ENCODE results near the gene GPR55. TPM values are rescaled to one million over a fixed set of nuclear protein-coding genes. Genes with fewer than 3 reads are reported as not detected.
A peak's percentile ranks its signal among the peaks of the same experiment; 100 is the strongest.

The GPR55 gene
- total RNA-seq, 1 donor from 2014 or later, result not detected

DNA sequence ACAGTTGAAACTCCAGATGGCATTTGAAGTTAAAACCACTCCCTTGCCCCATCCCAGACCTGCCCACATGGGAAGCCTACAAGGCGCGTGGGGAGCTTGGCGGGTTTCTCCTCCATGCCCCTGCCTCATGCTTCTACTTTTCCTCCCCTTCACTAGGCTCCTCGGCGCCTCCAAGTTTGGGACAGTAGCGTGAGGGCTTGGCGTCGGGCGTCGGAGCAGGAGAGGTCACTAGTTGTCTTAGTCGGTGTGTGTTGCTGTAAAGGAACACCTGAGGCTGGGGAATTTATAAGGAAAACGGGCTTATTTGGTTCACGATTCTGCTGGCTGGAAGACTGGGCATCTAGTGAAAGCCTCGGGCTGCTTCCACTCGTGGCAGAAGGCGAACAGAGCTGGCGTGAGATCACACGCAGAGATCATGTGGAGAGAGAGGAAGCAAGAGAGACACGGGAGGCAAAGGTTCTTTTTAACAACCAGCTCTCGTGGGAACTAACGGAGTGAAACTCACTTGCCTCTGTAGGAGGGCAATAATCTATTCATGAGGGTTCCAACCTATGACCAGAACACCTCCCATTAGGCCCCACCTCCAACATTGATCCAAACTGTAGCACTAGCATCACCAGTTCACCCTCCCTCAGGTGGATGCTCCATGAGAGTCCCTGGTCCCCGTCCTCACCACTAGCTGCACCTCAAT lies 35.0 kb downstream of the GPR55 start:
- FAIRE-seq, result no peak
- DNase-seq (ENCODE audit: low spot score in 2 of 2), result no peak

DNA sequence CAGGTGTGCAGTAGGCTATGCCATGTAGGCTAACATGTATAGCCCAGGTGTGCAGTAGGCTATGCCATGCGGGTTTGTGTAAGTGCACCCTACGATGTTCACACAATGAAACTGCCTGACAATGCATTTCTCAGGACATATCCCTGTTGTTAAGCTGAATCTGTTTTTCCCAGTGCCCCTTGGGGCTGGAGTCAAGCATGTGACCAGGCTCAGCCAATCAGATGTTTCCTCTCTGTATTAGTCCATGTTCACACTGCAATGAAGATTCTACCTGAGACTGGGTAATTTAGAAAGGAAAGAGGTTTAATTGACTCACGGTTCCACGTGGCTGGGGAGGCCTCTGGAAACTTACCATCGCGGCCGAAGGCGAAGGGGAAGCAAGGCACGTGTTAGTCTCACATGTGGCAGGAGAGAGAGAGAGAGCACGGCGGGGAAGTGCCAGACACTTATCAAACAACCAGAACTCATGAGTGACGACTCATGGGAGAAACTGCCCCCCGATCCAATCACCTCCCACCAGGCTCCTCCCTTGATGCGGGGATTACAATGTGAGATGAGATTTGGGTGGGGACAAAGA lies 36.1 kb downstream of the GPR55 start:
- FAIRE-seq (no peak), DNase-seq (ENCODE audit: low spot score in 2 of 2) (no peak)

DNA sequence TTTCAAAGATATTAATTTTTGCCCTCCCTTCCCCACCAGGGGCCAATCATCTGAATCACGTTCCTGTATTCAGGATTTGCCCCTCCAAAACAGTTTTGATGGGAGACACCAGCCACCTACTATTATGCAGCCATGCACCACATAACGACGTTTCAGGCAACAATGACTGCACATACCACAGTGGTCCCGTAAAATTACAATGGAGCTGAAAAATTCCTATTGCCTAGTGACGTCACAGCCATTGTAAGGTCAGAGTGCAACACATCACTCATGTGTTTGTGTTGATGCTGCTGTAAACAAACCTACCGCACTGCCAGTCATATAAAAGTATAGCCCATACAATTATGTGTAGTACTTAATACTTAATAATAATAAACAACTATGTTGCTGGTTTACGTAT lies 37.7 kb downstream of the GPR55 start:
- DNase-seq (ENCODE audit: low spot score in 2 of 2), result no peak
- no peak for FAIRE-seq

DNA sequence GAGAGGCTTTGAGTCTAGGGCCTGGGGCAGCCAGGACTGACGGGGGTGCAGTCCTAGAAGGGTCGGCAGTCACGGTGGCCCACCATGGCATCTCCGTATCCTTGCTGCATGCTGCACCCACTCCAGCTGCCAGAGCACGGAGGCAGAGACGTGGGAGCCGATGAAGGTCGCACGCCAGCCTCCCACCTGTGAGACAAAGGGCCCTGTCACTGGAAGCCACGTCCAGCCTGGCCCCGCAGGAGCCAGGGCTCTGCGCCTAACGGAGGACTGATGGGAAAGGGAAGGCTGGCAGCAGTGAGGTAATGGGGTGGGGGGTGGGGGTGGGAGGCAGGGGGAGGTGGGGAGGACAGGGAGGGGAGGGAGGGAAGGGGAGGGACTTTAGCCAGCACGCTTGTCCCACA lies 38.4 kb downstream of the GPR55 start:
- DNase-seq (ENCODE audit: low spot score in 2 of 2) (no peak), FAIRE-seq (no peak)

DNA sequence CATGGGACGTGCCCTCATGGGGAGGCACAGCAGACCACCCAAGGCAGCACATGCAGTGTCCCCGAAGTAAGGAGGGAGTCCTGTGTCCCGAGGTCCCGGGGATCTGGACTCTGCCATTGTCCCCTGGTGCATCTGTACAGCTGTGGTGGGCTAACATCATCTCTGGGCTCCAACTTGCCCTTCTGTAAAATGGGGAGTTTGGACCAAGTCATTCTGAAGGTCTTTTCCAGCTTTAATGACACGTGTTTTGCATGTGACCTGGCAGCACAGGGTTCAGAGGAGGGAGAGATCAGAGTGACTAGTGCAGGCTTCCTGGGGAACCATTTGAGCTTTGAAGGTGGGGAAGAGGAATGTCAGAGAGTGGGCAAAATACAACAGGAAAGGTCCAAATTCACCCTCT lies 38.8 kb downstream of the GPR55 start:
- FAIRE-seq, result no peak

DNA sequence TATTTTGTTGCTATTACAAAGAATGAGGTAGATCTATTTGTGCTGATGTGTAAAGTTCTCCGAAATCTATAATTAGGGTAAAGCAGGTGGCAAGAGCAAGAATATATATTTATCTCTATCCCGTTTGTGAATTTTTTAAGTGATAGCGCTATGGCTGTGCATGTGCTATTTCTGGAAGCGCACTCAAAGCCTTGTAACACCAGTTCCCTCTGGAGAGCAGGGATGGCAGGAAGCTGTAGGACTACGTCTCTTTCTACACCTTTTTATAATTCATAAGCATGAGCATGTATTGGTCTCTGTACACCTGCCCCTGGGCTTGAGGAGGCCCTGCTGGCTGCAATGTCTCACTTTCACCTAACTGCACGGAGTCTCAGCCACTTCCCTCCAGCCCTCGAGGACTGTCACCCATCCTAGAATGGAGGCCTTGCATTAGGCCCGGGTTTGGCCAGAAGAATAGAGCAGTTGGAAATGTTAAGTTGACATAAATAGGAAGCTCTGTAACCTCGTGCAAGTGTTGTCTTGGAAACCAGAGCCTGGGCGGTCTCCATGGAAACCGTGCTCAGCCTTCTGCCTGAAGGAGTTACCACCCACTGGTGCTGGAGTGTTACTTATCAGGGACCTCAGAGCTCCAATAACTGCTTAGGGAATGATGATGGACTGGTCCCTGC lies 39.4 kb downstream of the GPR55 start:
- DNase-seq (ENCODE audit: low spot score in 2 of 2) (peak in 1 of 2 donors; percentile 71), FAIRE-seq (no peak)

More for the DNA sequence above, 38.8 kb downstream of the GPR55 start:
- DNase-seq (ENCODE audit: low spot score in 2 of 2), result no peak

DNA sequence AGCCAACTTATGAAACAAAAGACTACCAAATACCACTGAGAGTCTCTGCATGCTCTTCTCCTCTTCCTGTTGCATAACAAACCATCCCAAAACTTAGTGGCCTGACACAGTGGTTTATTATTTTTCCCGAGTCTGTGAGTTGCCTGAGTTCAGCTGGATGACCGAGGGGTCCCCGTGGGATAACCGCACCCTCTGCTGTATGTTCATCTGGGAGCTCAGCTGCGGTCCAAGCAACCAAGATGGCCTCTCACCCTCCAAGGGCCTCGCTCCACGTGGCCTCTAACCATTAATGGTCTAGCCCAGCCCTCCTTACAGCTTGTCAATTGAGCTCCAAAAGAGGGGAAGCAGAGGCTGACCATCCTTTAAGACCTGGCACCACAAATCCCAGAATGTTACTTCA lies 43.2 kb downstream of the GPR55 start:
- DNase-seq (ENCODE audit: low spot score in 2 of 2), result no peak
- FAIRE-seq, result no peak

DNA sequence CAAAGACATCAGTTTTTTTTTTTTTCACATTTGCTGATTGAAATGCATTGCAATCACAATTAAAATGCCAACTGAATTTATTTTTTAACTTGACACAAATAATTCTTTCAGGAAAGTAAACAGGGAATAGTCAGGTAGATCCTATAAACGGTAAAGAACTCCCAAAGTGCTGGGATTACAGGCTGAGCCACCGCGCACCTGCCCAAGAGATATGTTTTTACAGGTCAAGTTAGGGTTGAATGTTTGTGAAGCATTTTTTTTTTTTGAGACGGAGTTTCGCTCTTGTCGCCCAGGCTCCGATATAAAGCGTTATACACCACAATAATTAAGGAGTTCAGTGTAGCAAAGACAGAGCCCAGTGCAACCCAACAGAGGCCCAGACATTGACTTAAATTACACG lies 45.2 kb downstream of the GPR55 start:
- DNase-seq (ENCODE audit: low spot score in 2 of 2), result no peak
- FAIRE-seq, result no peak

DNA sequence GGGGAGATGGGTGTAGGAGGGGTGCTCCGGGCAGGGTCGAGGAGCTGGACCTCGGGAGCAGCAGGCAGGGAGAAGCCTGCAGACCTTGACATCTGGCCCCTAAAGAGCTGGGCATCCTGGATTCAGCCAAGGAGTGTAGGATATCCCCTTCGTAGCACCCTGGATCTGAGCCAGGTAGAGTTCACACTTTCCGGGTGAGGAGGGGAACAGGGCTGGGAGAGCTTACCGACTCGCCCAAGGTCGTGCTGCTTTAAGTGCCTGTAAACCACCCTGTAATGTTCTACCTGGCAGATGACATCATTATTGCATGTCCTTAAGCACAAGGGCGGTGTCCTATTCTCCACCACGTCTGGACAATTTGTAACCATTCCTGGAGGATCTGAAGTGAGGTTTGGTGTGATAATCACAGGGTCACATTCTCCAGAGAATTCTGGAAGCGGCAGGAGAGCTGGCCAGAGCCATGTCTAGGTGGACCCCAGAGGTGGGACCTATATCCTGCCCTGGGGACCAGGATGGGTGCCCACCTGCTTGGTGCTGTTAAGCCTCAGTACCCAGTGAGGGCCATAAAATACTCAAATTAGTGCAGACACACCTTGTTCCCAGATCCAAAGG lies 45.7 kb downstream of the GPR55 start:
- FAIRE-seq (no peak), DNase-seq (ENCODE audit: low spot score in 2 of 2) (no peak)

DNA sequence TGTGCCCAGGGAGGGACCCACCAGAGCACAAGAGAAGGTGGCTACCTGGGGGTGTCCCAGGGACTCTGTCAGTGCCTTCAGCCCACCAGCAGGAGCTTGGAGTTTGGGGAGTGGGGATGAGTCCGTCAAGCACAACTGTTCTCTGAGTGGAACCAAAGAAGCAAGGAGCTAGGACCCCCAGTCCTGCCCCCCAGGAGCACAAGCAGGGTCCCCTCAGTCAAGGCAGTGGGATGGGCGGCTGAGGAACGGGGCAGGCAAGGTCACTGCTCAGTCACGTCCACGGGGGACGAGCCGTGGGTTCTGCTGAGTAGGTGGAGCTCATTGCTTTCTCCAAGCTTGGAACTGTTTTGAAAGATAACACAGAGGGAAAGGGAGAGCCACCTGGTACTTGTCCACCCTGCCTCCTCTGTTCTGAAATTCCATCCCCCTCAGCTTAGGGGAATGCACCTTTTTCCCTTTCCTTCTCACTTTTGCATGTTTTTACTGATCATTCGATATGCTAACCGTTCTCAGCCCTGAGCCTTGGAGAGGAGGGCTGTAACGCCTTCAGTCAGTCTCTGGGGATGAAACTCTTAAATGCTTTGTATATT lies 46.3 kb downstream of the GPR55 start:
- DNase-seq (ENCODE audit: low spot score in 2 of 2), result no peak
- FAIRE-seq, result no peak

DNA sequence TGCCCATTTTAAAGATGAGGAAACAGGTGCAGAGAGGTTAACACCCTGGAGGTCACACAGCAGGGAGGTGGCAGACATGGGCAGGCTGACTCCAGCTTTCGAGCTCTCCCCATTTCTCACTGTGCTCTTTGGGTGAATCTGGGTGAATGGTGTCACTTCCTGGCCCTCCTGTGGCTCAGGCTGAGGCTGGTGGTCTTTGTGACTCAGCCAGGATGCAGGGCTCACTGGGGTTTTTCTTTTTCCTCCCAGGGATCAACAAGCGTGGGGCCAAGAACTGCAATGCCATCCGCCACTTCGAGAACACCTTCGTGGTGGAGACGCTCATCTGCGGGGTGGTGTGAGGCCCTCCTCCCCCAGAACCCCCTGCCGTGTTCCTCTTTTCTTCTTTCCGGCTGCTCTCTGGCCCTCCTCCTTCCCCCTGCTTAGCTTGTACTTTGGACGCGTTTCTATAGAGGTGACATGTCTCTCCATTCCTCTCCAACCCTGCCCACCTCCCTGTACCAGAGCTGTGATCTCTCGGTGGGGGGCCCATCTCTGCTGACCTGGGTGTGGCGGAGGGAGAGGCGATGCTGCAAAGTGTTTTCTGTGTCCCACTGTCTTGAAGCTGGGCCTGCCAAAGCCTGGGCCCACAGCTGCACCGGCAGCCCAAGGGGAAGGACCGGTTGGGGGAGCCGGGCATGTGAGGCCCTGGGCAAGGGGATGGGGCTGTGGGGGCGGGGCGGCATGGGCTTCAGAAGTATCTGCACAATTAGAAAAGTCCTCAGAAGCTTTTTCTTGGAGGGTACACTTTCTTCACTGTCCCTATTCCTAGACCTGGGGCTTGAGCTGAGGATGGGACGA lies 47.1 kb downstream of the GPR55 start:
- no peak for FAIRE-seq
- no peak for DNase-seq (ENCODE audit: low spot score in 2 of 2)

DNA sequence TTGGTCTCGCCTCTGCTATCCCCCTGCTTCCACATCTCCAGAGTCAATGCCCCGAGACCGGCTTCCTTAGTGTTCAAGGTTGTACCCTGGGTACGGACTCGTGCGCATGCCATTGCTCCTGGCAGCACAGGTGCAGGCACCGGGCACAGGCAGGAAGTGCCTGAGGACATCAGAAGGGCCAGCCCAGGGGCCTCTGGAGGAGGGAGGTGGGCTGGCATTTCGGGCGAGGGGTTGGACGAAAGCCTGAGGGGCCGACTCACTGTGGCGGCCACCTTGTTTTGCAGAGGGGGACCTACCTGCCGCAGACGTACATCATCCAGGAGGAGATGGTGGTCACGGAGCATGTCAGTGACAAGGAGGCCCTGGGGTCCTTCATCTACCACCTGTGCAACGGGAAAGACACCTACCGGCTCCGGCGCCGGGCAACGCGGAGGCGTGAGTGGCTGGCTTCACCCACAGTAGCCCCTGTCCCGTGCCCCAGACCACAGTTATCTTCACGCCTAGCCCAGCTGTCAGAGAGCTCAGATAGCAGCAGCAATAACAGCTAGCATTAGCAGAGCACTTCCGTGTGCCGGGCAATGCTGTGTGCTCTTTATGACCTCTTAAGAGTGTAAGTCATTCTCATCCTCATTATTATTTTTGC lies 47.8 kb downstream of the GPR55 start:
- DNase-seq (ENCODE audit: low spot score in 2 of 2), result no peak
- FAIRE-seq, result no peak

DNA sequence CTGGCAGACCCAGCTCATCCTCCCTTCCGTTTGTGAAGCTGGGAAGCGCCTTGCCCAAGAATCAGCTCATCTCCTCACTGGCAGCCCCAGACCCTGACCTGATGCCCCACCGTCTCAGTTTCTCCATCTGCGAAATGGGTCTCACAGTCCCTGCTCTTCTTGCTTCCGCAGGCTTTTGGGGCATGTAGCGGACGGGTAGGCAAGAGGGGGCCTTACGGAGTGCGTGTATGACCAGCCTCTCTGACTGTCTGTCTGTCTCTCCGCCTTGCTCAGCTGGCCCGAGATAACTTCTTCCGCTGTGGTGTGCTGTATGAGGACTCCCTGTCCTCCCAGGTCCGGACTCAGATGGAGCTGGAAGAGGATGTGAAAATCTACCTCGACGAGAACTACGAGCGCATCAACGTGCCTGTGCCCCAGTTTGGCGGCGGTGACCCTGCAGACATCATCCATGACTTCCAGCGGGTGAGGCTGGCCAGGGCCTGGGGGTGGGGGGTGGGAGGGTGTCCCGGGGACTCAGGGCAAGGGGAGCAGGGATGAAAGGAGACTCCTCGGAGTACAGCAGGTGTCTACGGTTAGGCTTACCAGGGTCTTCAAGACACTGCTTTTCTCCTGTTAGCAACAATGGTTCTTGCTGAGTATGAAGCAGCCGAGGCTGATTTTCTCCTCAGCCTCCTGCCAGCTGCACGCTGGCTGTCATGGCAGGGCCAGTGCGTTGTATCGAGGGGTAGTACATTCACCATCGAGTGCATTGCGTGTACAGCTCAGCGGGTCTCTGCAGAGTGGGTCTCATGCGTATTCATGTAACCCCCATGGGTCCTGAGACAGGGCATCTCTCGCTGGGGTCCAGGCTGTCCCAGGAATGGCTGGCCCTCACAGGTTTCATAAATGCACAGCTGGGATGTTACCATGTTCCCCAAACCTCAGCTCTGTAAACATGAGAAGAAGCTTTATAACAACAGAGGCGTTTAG lies 49.4 kb downstream of the GPR55 start:
- no peak for FAIRE-seq

DNA sequence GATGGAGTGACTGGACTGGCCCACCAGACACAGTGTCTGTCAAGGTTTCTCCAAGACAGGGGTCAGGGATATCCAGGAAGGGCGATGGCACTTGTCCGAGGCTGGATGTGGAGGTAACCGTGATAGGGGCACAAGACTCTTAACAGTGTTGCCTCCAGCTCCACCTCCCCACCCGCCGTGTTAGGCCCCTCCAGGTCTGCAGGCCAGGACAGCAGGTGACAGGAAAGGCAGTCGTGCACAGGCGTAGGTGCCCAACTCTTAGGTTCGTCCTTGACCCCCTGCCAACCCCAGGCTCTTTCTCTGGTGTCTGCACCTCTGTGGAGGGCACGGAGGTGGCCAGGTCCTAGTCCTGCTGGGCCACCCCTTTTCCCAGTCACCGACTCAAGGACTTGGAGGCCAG lies 50.2 kb downstream of the GPR55 start:
- FAIRE-seq (no peak), DNase-seq (ENCODE audit: low spot score in 2 of 2) (no peak)

More for the DNA sequence above, 49.4 kb downstream of the GPR55 start:
- no peak for DNase-seq (ENCODE audit: low spot score in 2 of 2)

DNA sequence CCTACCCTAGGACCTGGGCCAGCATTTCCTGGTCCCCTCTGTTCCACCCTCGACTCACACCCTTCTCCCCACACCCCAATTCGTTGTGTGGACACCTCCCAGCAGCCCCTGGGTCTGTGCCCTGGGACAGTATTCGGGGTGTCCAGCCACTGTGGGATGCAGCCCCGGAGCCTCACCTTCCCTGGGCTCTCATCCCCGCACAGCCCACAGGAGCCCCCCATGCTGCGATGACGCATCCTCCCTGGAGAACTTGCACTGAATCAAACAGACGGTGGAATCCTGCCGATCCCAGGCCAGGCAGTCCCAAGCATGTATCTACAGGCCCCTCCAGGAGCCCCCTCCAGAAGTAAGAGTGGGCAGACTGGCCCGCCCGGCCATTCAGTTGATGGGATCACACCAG lies 50.6 kb downstream of the GPR55 start:
- FAIRE-seq (no peak), DNase-seq (ENCODE audit: low spot score in 2 of 2) (no peak)

DNA sequence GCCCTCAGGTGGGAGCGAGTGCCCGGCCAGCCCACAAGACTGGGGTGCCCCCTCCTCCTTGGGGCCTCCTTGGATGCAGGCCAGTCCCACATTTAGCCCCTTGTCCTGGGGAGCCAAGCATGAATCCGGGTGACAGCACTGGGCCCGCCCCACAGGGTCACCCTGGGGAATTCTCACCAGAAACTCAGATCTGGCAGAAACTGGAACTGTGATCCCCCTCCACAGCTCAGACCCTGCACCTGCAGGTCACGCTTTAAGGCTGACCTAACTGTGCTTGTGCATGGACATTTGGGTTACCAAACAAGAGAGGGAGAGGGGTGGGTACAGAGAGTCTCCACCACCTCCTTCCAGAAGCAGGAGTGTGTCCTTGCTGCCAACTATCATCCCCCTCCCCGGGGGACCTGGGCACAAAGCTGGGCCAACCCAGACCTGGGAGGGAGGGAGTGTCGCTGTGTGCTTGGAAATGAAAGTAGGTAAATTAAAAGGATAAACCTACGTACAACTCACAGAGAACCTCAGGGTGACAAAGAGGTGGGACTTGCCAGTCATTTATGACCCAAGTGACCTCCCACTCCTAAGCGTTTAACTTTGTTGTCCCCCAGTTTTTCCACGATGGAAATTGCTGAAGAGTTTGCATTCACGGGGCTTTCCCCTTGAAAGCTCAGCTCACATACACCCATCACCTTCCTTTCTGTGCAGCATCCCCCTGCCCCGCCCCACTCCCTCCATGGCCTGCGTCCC lies 51.2 kb downstream of the GPR55 start:
- FAIRE-seq (no peak), DNase-seq (ENCODE audit: low spot score in 2 of 2) (no peak)

DNA sequence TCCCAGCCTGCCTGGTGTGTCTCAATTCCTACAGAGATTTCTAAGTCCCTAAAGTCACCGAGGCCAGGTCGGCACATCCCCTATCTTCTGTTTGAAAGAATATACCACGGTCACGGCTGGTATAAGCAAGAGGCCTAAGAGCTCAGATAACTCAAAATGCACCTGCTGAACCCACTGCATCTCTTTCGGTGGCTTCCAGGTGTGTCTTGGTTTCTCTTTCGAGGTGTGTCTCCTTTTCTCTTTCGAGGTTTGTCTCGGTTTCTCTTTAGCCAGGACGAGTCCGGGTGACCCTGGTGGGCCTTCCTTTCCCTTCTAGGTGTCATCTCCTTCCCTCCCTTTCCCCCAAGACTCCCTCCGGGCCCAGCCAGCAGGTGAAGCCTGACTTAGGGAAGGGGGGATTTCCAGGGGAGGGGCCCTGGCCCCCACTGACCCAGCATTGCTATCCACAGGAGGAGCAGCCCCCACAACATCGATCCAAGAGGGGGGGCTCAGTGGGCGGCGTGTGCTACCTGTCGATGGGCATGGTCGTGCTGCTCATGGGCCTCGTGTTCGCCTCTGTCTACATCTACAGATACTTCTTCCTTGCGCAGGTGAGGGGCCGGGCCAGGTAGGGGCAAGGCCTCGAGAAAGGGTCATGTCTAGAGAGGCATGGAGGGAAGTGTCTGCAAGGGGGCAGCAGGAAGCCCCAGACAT lies 51.9 kb downstream of the GPR55 start:
- FAIRE-seq (no peak), DNase-seq (ENCODE audit: low spot score in 2 of 2) (no peak)

All from frontal cortex (tissue), 4 donors.